PC-9 (cell line): ENCODE data around the gene TOMM70.

ENCODE experiments used
- CTCF ChIP-seq: fragments of 200-600 bp; sonication (generic); conservative IDR thresholded peaks from 2 replicates; pipeline ENCODE4 v1.6.1; 2017; ENCODE audit warnings: mixed run types, antibody characterized with exemption, mild to moderate bottlenecking, moderate library complexity
- EZH2 ChIP-seq: fragments of 200-600 bp; sonication (generic); IDR thresholded peaks from 2 replicates; pipeline ENCODE4 v1.8.0; 2017; ENCODE audit warnings: antibody characterized with exemption, low read depth

GRCh38 chr3:100412912-100413590 is 12.2 kb upstream of the TOMM70 start:
- TF ChIP-seq CTCF (no peak), EZH2 (no peak)
